GM19372 (cell line): Measurements from ENCODE around the gene LRP1B.
"Not testable (repeated sequence)": the region's sequence is repeated elsewhere in the genome, so short reads cannot be mapped to it uniquely, and the experiment has no call there.

Source experiments
- ATAC-seq: cut with Tn5 transposase; IDR thresholded peaks from one replicate; pipeline ENCODE4 v1.9.1; 2021; ENCODE audit warnings: mild to moderate bottlenecking, low read depth, moderate library complexity; ENCODE audit not compliant: unreplicated experiment

Gene LRP1B

GRCh38 chr2:140683658-140684057 is 1447.2 kb downstream of the LRP1B start:
- ATAC-seq, result no peak

- no peak for ATAC-seq
These were observed 1450.0 kb downstream of the LRP1B start for GRCh38 chr2:140680862-140681261.

- ATAC-seq, result no peak
These were observed 1451.1 kb downstream of the LRP1B start for GRCh38 chr2:140679752-140680151.

GRCh38 chr2:140669911-140670310 is 1460.9 kb downstream of the LRP1B start:
- ATAC-seq, result no peak

GRCh38 chr2:140667203-140667602 is 1463.6 kb downstream of the LRP1B start:
- no peak for ATAC-seq

- ATAC-seq, result no peak
These were observed 1468.3 kb downstream of the LRP1B start for GRCh38 chr2:140662504-140662903.

- no peak for ATAC-seq
These were observed 1471.8 kb downstream of the LRP1B start for GRCh38 chr2:140658760-140659692.

- ATAC-seq, result no peak
These were observed 1473.2 kb downstream of the LRP1B start for GRCh38 chr2:140657657-140658056.

- ATAC-seq, result no peak
These were observed 1476.3 kb downstream of the LRP1B start for GRCh38 chr2:140654565-140654964.

GRCh38 chr2:140650825-140651224 is 1480.0 kb downstream of the LRP1B start:
- ATAC-seq, result no peak

GRCh38 chr2:140650134-140650533 is 1480.7 kb downstream of the LRP1B start:
- not testable (repeated sequence) for ATAC-seq

- ATAC-seq, result no peak
These were observed 1482.4 kb downstream of the LRP1B start for GRCh38 chr2:140648393-140648792.

- no peak for ATAC-seq
These were observed 1487.0 kb downstream of the LRP1B start for GRCh38 chr2:140643761-140644187.

- ATAC-seq, result no peak
These were observed 1489.7 kb downstream of the LRP1B start for GRCh38 chr2:140641163-140641562.

GRCh38 chr2:140639628-140640027 is 1491.2 kb downstream of the LRP1B start:
- ATAC-seq, result peak; percentile 52

GRCh38 chr2:140630557-140630956 is 1500.3 kb downstream of the LRP1B start:
- no peak for ATAC-seq

GRCh38 chr2:140627885-140628284 is 1502.9 kb downstream of the LRP1B start:
- ATAC-seq, result no peak

GRCh38 chr2:140627136-140627535 is 1503.7 kb downstream of the LRP1B start:
- no peak for ATAC-seq

- no peak for ATAC-seq
These were observed 1506.6 kb downstream of the LRP1B start for GRCh38 chr2:140624200-140624599.

GRCh38 chr2:140621583-140622362 is 1509.0 kb downstream of the LRP1B start:
- no peak for ATAC-seq

- no peak for ATAC-seq
These were observed 1526.0 kb downstream of the LRP1B start for GRCh38 chr2:140604788-140605187.
